ENCODE results near the gene FAM193B. TPM values are rescaled to one million over a fixed set of nuclear protein-coding genes. Genes with fewer than 3 reads are reported as not detected.

FAM193B gene
- total and polyA plus RNA-seq, 2 of the 13 experiments (the other 11 are each of a cell fraction or from before 2014, with no cell fraction given) = 21.2 to 40.9 TPM

GRCh38 chr5:177599731-177600507 is 45.6 kb upstream of the FAM193B start, which contains the start of gene B4GALT7 (continued):
- TF ChIP-seq TSC22D2 (CRISPR knock-in tag; IDR thresholded peaks at IDR 0.05; ENCODE audit: borderline replicate concordance) = peak; percentile 60; the same call in 1 of the 2 replicates
- TF ChIP-seq ZNF280D (CRISPR knock-in tag; IDR thresholded peaks at IDR 0.05) = no peak
- TF ChIP-seq MATR3 (CRISPR knock-in tag; IDR thresholded peaks at IDR 0.05) = no peak
- peak; percentile 21; the same call in 1 of the 2 replicates for TF ChIP-seq ZNF263 (CRISPR knock-in tag; IDR thresholded peaks at IDR 0.05)
- TF ChIP-seq NONO (IDR thresholded peaks at IDR 0.05) = no peak
- TF ChIP-seq NONO (CRISPR knock-in tag; conservative IDR thresholded peaks at IDR 0.05) = peak; percentile 42; the same call in 1 of the 2 replicates
- no peak for TF ChIP-seq PLSCR1 (CRISPR knock-in tag; IDR thresholded peaks at IDR 0.05; ENCODE audit: borderline replicate concordance)
- TF ChIP-seq NCOR1 (IDR thresholded peaks at IDR 0.05; ENCODE audit: borderline replicate concordance, low read length) = no peak
- TF ChIP-seq ZNF691 (CRISPR knock-in tag; IDR thresholded peaks at IDR 0.05; ENCODE audit: borderline replicate concordance, low read depth) = peak; percentile 74; the same call in 1 of the 2 replicates
- 0 out of 2 replicates have a peak, but pooled peaks have one; percentile 67 for TF ChIP-seq CREBL2 (CRISPR knock-in tag; IDR thresholded peaks at IDR 0.05; ENCODE audit: borderline replicate concordance)
- TF ChIP-seq GRHL1 (CRISPR knock-in tag; conservative IDR thresholded peaks at IDR 0.05) = no peak
- no peak for TF ChIP-seq GLI4 (CRISPR knock-in tag; IDR thresholded peaks at IDR 0.05; ENCODE audit: borderline replicate concordance)
- no peak for TF ChIP-seq CAMTA2 (CRISPR knock-in tag; IDR thresholded peaks at IDR 0.05; ENCODE audit: borderline replicate concordance)
- TF ChIP-seq ZFP82 (CRISPR knock-in tag; IDR thresholded peaks at IDR 0.05; ENCODE audit: borderline replicate concordance) = 0 out of 2 replicates have a peak, but pooled peaks have one; percentile 21
- peak; percentile 64; the same call in 1 of the 2 replicates for TF ChIP-seq SALL2 (CRISPR knock-in tag; IDR thresholded peaks at IDR 0.05)
- no peak for TF ChIP-seq ZNF274 (CRISPR knock-in tag; IDR thresholded peaks at IDR 0.05)
- peak; percentile 30; the same call in 1 of the 2 replicates for TF ChIP-seq MXD4 (CRISPR knock-in tag; IDR thresholded peaks at IDR 0.05)
- peak; percentile 86; the same call in 1 of the 2 replicates for TF ChIP-seq ZBTB25 (CRISPR knock-in tag; IDR thresholded peaks at IDR 0.05)
- peak; percentile 95 for TF ChIP-seq THAP11 (CRISPR knock-in tag; IDR thresholded peaks at IDR 0.05)
- TF ChIP-seq ADNP (CRISPR knock-in tag; IDR thresholded peaks at IDR 0.05) = peak; percentile 47; the same call in 1 of the 2 replicates
- no peak for TF ChIP-seq TBX3 (IDR thresholded peaks at IDR 0.05; ENCODE audit: borderline replicate concordance)
